Subcutaneous abdominal adipose tissue (tissue), 5 donors: ENCODE results near the gene SMIM35.

Source experiments
- H3K27ac ChIP-seq: one replicate; pipeline ENCODE4 v1.7.0; 2013; ENCODE audit warnings: low read depth, mild to moderate bottlenecking, inconsistent platforms, low read length, moderate library complexity
- H3K27me3 ChIP-seq, 5 donors: one replicate each; pipeline ENCODE4 v1.7.0; 2013; ENCODE audit warnings: low read length in 5 of 5, inconsistent platforms in 1 of 5; ENCODE audit not compliant: control insufficient read depth in 5 of 5, insufficient read depth in 4 of 5
- H3K36me3 ChIP-seq, 5 donors: one replicate each; pipeline ENCODE4 v1.7.0; 2013; ENCODE audit warnings: low read length in 5 of 5; ENCODE audit not compliant: control insufficient read depth in 5 of 5, insufficient read depth in 5 of 5
- H3K4me1 ChIP-seq, 5 donors: one replicate each; pipeline ENCODE4 v1.7.0; 2013; ENCODE audit warnings: low read length in 5 of 5, mild to moderate bottlenecking in 3 of 5, moderate library complexity in 1 of 5; ENCODE audit not compliant: control insufficient read depth in 5 of 5, insufficient read depth in 5 of 5
- H3K4me3 ChIP-seq, 5 donors: one replicate each; pipeline ENCODE4 v1.7.0; 2013; ENCODE audit warnings: low read length in 5 of 5, low read depth in 1 of 5
- H3K9ac ChIP-seq, 5 donors: one replicate each; pipeline ENCODE4 v1.7.0; 2013; ENCODE audit warnings: low read length in 5 of 5, mild to moderate bottlenecking in 4 of 5, moderate library complexity in 3 of 5
- H3K9me3 ChIP-seq, 5 donors: one replicate each; pipeline ENCODE4 v1.7.0; 2013; ENCODE audit warnings: low read length in 5 of 5; ENCODE audit not compliant: control insufficient read depth in 5 of 5
- donor health status: healthy.
- donor health status: healthy.
- donor health status: healthy.
- donor health status: healthy.
- donor health status: healthy.

SMIM35 gene

DNA sequence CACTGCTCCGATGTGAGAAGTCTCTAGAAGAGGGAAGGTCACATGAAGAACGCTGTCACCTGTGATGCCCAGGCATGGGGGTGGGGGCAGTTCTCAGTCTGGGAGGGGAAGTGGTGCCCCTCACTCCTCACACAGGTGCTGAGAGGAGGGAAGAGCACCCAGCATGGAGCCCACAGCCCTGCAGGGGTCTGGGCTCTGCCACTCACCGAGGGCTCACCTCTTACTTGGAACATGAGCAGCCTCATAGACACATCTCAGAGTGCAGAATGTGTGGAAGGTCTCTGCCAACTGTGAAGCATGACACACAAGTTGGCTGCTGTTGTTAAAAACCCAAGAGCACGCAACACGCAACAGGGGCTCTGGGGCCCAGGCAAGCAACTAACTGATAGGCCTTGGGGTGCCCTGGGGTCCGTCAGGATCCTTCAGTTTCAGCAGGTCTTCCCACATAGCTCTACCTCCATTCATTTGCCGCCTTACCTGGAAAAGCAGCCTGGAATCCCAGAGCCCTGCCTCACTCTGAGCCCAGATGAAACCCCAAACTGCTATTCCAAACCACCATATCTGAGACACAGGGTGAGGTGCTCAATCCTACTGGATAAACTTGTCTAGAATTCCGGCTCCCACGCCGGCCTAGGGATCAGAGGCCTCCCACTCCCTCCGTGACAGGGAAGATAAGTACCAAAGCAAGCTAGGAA is 27.4 kb downstream of the SMIM35 start:
- Histone ChIP-seq H3K4me1 (peaks cover 0 to 22% (median 0%) of the 10 kb centered on the region in 5 donors), H3K36me3 (no peaks in the 10 kb centered on the region), H3K9ac (no peak overlapping the region), H3K27me3 (no peaks in the 10 kb centered on the region), H3K27ac (no peak overlapping the region), H3K9me3 (no peaks in the 10 kb centered on the region), H3K4me3 (no peak overlapping the region)

DNA sequence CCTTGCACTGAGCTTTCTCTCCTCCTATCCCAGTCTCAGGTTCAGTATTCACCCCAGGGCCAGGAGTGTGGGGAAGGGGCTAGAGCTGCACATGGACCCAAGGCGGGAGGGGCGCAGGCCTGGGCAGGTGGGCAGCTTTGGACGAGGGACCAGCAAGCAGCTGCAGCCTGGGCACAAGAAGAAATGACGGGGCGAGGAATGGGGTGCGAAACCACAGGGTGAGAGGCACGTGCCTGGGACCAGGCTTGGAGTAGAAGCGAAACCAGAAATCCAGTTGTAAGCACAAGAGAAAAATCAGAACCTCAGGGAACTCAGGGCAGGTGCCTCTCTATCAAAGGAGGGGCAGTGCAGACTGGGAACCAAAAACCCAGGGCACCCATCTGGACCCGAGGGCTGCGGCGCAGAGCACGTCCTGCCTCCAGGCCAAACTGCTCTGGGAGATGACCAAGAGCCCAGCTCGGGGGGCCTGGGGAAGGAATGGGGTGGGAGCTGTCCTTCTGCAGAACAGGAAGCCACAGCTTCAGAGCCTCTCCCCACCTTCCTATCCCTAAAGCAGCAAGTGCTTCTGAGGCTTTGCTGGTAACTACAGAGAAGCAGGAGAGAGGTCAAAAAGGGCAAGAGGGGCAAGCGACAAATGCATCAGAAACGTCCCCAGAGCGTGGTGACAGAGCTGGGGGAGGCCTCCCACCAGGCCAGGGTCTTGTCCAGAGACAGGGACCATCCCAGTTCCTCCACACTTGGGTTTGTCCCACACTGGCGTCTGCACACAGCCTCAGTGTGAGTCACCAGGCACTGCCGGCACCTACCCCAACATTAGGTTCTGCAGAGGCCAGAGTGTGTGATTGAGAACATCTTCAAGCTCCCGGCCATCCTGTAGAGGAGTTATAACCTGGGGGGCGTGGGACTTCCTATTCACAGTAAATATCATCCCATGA is 28.2 kb downstream of the SMIM35 start:
- Histone ChIP-seq H3K27ac (no peak overlapping the region), H3K36me3 (no peaks in the 10 kb centered on the region), H3K4me3 (no peak overlapping the region), H3K9ac (no peak overlapping the region), H3K4me1 (peaks cover 0 to 22% (median 0%) of the 10 kb centered on the region in 5 donors), H3K9me3 (no peaks in the 10 kb centered on the region), H3K27me3 (no peaks in the 10 kb centered on the region)

DNA sequence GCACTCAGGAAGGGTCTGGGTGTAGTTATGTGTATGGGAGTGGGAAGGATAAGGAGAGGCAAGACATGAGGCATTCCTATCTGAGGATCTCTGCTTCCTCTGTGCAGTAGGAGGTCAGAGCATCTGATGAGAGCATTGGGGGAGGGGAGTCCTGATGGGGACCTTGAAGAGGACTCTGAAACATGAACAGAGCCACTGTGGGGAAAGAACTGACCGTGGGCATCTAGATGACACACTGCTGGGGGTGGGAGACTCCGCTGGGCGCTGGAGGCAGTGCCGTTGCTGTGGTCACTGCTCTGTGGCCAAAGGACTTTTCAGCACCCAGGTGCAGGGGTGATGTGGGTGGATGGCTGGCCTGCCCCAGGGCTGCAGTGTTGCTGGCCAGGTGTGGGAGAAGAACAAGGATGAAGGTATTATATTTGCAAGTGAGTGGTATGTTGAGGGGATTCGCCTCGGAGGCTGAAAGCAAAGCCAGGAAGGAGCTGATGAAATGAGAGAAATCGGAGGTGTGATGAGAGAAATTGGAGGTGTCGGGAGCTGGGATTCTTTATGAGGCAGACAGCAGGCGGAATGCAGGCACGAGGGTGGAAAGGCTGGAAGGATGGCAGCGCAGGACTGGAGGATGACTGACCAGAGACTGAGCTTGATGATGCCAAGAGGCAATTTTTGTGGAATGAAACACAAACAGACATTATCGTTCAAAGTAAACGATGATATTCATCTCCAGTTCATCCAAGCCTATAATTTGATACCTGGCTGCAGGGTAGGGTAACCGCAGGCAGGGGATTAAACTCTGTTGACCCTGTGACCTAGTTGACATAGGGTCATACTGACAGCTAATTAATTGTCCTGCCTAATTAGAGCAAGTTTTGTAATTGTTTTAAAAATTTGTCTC is 29.3 kb downstream of the SMIM35 start:
- H3K27me3 ChIP-seq = no peaks in the 10 kb centered on the region
- H3K9ac ChIP-seq = peak overlapping the region in 1 of 5 donors; percentile 8
- H3K4me1 ChIP-seq = peaks cover 0 to 30% (median 0%) of the 10 kb centered on the region in 5 donors
- H3K9me3 ChIP-seq = no peaks in the 10 kb centered on the region
- H3K4me3 ChIP-seq = no peak overlapping the region
- H3K36me3 ChIP-seq = no peaks in the 10 kb centered on the region
- no peak overlapping the region for H3K27ac ChIP-seq

DNA sequence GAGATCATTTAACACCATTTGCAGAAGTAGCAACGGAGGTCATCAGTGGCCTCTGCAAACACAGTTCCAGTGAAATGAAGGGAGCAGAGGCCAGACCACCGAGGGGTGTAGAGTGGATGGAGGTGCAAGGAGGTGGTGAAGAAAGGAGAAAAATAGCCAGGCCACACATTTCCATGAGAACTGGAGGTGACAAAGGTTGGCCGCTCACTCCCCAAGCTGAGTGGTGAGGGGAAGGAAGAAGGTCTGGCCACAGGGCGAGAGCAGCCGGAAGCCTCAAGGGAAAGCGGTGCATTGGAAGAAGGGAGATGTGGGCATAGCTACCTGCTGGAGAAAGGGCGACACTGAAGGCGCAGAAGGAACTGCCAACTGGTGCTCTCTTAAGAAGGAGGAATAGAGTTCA is 30.0 kb downstream of the SMIM35 start:
- H3K9me3 ChIP-seq = no peaks in the 10 kb centered on the region
- peaks cover 0 to 32% (median 0%) of the 10 kb centered on the region in 5 donors for H3K4me1 ChIP-seq
- H3K9ac ChIP-seq = no peak overlapping the region
- no peak overlapping the region for H3K27ac ChIP-seq
- no peaks in the 10 kb centered on the region for H3K36me3 ChIP-seq
- H3K4me3 ChIP-seq = no peak overlapping the region
- no peaks in the 10 kb centered on the region for H3K27me3 ChIP-seq

DNA sequence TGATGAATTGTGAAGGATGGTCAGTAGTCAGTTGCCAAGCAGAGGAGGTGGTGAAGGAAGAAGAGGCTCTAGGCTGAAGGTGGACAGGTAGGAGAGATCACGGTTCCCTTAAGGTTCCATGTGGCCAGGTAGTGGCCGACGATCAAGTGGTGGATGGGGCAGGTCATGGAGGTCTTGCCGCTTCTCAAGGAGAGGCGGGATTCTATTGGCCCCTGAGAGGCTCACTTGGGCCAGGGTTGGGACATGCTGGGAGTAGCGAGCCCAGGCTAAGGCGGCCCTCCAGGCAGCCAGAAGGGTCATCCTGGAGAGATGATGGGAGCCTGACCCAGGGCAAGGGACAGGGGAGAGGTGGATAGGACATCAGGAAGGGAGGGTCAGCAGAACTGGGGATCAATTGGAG is 30.8 kb downstream of the SMIM35 start:
- H3K27me3 ChIP-seq = no peaks in the 10 kb centered on the region
- no peak overlapping the region for H3K9ac ChIP-seq
- H3K27ac ChIP-seq = no peak overlapping the region
- no peak overlapping the region for H3K4me3 ChIP-seq
- peaks cover 0 to 24% (median 0%) of the 10 kb centered on the region in 5 donors for H3K4me1 ChIP-seq
- no peaks in the 10 kb centered on the region for H3K36me3 ChIP-seq
- no peaks in the 10 kb centered on the region for H3K9me3 ChIP-seq

DNA sequence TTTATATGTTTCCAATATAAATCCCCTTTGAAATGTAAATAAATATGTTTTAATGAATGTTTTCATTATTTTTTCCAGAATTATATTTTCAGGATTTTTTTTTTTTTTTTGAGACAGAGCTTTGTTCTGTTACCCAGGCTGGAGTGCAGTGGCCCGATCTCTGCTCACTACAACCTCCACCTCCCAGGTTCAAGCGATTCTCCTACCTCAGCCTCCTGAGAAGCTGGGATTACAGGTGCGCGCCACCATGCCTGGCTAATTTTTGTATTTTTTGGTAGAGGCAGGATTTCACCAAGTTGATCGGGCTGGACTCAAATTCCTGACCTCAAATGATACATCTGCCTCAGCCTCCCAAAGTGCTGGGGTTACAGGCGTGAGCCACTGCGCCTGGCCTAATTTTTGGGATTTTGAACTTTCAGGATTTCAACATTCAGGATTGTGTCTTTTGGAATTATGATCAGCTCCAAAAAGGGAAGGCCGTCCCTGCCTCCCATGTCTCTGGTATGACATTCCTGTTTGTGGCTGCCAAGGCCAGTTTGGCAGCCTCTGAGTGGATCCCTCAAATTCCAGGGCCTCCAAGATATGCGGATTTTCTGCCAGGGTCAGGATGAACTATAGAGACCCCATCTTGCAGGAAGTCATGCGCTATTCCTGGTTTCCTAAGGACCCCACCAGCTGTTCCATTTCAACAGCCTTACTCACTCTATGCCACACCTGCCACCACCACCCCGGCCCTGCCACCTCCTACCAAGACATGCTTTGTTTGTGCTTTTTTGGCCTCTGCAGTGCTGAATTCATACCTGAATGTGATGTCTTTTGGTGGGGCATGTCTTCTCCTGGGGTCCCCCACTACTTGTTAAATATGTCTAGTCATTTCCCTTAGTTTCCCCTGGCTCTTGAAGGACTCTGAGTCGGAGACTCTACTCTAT is 31.8 kb downstream of the SMIM35 start:
- H3K36me3 ChIP-seq = no peaks in the 10 kb centered on the region
- no peaks in the 10 kb centered on the region for H3K9me3 ChIP-seq
- no peak overlapping the region for H3K9ac ChIP-seq

DNA sequence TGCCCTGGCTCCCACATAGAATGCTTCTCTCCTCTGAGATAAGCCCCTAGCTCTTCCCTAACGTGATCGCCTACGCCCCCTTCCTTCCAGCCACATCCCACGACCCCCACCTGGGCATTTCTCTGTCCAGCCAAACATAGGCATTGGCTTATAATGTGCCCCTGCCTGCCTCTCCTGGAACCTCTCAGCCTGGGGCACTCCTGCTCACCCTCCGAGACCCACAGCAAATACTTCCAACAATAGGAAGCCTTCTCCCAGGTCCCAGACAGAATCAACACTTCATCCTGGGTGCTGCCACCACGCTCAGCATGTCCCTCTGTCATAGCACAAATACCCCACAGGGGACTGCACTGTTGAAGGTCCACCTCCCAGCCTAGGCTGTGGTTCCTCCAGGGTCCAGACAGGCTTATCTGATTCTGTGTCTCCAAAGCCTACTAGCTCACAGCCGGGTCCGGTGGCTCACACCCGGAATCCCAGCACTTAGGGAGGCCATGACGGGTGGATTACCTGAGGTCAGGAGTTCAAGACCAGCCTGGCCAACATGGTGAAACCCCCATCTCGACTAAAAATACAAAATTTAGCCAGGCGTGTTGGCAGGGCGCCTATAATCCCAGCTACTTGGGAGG is 34.1 kb downstream of the SMIM35 start:
- peaks cover 0 to 2% (median 0%) of the 10 kb centered on the region in 5 donors for H3K27me3 ChIP-seq
- no peak overlapping the region for H3K4me3 ChIP-seq
- H3K9ac ChIP-seq = no peak overlapping the region
- no peaks in the 10 kb centered on the region for H3K36me3 ChIP-seq
- H3K9me3 ChIP-seq = no peaks in the 10 kb centered on the region
- no peak overlapping the region for H3K27ac ChIP-seq
- peaks cover 0 to 10% (median 0%) of the 10 kb centered on the region in 5 donors for H3K4me1 ChIP-seq

More for the DNA sequence above, 31.8 kb downstream of the SMIM35 start:
- peaks cover 0 to 18% (median 0%) of the 10 kb centered on the region in 5 donors for H3K4me1 ChIP-seq
- H3K4me3 ChIP-seq = no peak overlapping the region
- H3K27ac ChIP-seq = no peak overlapping the region
- no peaks in the 10 kb centered on the region for H3K27me3 ChIP-seq

DNA sequence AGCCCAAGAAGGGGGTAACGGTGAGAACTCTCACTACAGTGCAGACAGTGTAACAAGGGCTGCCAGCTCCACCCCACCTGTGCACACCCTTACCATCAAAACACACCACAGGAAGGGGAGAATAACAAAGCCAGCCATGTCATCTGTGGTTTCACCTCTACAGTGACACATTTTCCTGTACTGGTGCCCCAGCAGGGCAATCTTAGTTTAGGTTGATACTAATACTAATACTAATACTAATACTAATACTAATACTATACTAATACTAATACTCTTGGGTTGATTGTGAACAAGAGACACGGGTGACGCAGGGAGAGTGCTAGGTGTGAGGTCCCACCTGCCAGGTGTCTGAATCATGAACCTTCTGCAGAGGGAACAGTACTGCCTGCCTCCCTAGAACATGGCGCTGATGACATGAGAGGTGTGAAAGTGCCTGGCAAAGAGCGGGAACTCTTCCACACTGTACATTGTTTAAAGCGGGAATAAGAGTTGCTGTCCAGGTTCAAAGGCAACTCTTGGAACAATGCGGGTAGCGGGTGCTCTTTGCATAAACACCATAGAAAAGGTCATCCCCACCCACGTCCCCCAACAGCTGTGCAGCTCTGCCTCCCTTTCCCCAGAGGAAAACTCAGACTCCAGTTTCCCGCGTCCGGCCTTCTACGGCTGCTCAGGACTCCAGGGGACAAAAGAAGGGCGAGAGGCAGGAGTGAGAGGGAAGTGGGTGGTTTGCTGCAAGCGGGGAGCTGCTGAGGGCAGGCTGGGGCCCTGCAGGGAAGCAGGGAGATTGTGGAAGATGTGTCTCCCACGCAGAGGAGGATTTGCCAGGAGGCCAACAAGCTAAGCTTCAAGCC is 34.9 kb downstream of the SMIM35 start:
- Histone ChIP-seq H3K36me3 (no peaks in the 10 kb centered on the region), H3K4me1 (peaks cover 0 to 10% (median 0%) of the 10 kb centered on the region in 5 donors), H3K27ac (no peak overlapping the region), H3K4me3 (no peak overlapping the region), H3K9me3 (no peaks in the 10 kb centered on the region), H3K9ac (no peak overlapping the region), H3K27me3 (peaks cover 0 to 6% (median 0%) of the 10 kb centered on the region in 5 donors)
